HG03196 (cell line): ENCODE data around the gene GALE.
"Not testable (repeated sequence)": the region's sequence is repeated elsewhere in the genome, so short reads cannot be mapped to it uniquely, and the experiment has no call there.

Experiments used
- ATAC-seq: cut with Tn5 transposase; IDR thresholded peaks from one replicate; pipeline ENCODE4 v1.9.1; 2021; ENCODE audit not compliant: unreplicated experiment

GALE gene

GRCh38 chr1:23793018-23793781 lies 7.4 kb downstream of the GALE start:
- ATAC-seq = no peak

GRCh38 chr1:23792151-23792945 lies 8.2 kb downstream of the GALE start:
- ATAC-seq = no peak

GRCh38 chr1:23791516-23792047 lies 9.0 kb downstream of the GALE start:
- no peak for ATAC-seq

- ATAC-seq = peak; percentile 53
Observed at GRCh38 chr1:23790696-23791515, 9.6 kb downstream of the GALE start, which contains the start of gene LYPLA2. TSS of gene LYPLA2 (plus strand) at chr1:23791145. CDS start at chr1:23792683, 1,538 bp downstream.

- no peak for ATAC-seq
Observed at GRCh38 chr1:23788695-23789094, 11.9 kb downstream of the GALE start.

GRCh38 chr1:23787701-23788100 lies 12.9 kb downstream of the GALE start:
- ATAC-seq = no peak

- no peak for ATAC-seq
Observed at GRCh38 chr1:23784846-23785245, 15.7 kb downstream of the GALE start.

GRCh38 chr1:23783141-23783540 lies 17.4 kb downstream of the GALE start:
- not testable (repeated sequence) for ATAC-seq

- ATAC-seq = no peak
Observed at GRCh38 chr1:23779826-23780371, 20.7 kb downstream of the GALE start.

- peak; percentile 65 for ATAC-seq
Observed at GRCh38 chr1:23777979-23778814, 22.4 kb downstream of the GALE start, which contains the start of gene PITHD1. TSS of gene PITHD1 (plus strand) at chr1:23778418. CDS start at chr1:23778516, 98 bp downstream.

GRCh38 chr1:23776217-23776616 lies 24.3 kb downstream of the GALE start:
- ATAC-seq = no peak

GRCh38 chr1:23774174-23774880 lies 26.2 kb downstream of the GALE start:
- ATAC-seq = no peak

- ATAC-seq = no peak
Observed at GRCh38 chr1:23772854-23773242, 27.7 kb downstream of the GALE start.

- no peak for ATAC-seq
Observed at GRCh38 chr1:23772049-23772853, 28.3 kb downstream of the GALE start.

- ATAC-seq = no peak
Observed at GRCh38 chr1:23768733-23769132, 31.8 kb downstream of the GALE start.

GRCh38 chr1:23763041-23763577 lies 37.4 kb downstream of the GALE start:
- no peak for ATAC-seq

- ATAC-seq = no peak
Observed at GRCh38 chr1:23759277-23759676, 41.3 kb downstream of the GALE start.

- no peak for ATAC-seq
Observed at GRCh38 chr1:23757812-23758211, 42.7 kb downstream of the GALE start.
